Gastroesophageal sphincter (tissue), 4 donors: ENCODE data around the gene NAA80. TPM values are rescaled to one million over a fixed set of nuclear protein-coding genes. Genes with fewer than 3 reads are reported as not detected.

Experiments used
- ATAC-seq: fragments of 150-250 bp; one replicate; pipeline ENCODE4 v1.9.1; 2016; ENCODE audit warnings: mild to moderate bottlenecking, moderate library complexity
- H3K27ac ChIP-seq, 4 donors: fragments of 200-600 bp; sonication (generic) in 3 of 4; 1 replicate in 3 of 4; 2 replicates in 1 of 4; pipeline ENCODE4 v1.5.1; 2016 to 2019
- H3K27me3 ChIP-seq: fragments of 200-600 bp; sonication (generic); one replicate; pipeline ENCODE4 v1.5.1; 2019
- H3K36me3 ChIP-seq, 2 donors: fragments of 200-600 bp; sonication (generic); one replicate each; pipeline ENCODE4 v1.5.1; 2019; ENCODE audit warnings: control low read depth in 1 of 2
- H3K4me1 ChIP-seq, 3 donors: fragments of 200-600 bp; sonication (generic); 1 replicate in 2 of 3; 2 replicates in 1 of 3; pipeline ENCODE4 v1.5.1; 2016 to 2019; ENCODE audit warnings: control low read depth in 2 of 3
- H3K4me3 ChIP-seq, 2 donors: fragments of 200-600 bp; sonication (generic); one replicate each; pipeline ENCODE4 v1.5.1; 2019; ENCODE audit warnings: mild to moderate bottlenecking in 1 of 2, moderate library complexity in 1 of 2
- H3K9me3 ChIP-seq, 3 donors: fragments of 200-600 bp; sonication (generic); one replicate each; pipeline ENCODE4 v1.5.1; 2017 to 2019; ENCODE audit warnings: control low read depth in 2 of 3
- CTCF ChIP-seq, 4 experiments: fragments of 200-600 bp in 2 of 4; fragments of 450-650 bp in 2 of 4; sonication (generic) in 1 of 4; IDR thresholded peaks; one replicate each; pipeline ENCODE4 v1.5.1; 2017 to 2019; ENCODE audit warnings: antibody characterized with exemption in 4 of 4, mild to moderate bottlenecking in 2 of 4, moderate library complexity in 2 of 4
- EP300 ChIP-seq: sonication (generic); formaldehyde crosslinking; IDR thresholded peaks from one replicate; pipeline ENCODE4 v1.6.1; 2017; ENCODE audit warnings: antibody characterized with exemption, mild to moderate bottlenecking
- POLR2A ChIP-seq, 2 donors: fragments of 450-650 bp; IDR thresholded peaks; one replicate each; pipeline ENCODE4 v1.6.1; 2017; ENCODE audit warnings: antibody characterized with exemption in 2 of 2, mild to moderate bottlenecking in 2 of 2, moderate library complexity in 1 of 2
- POLR2AphosphoS5 ChIP-seq: sonication (generic); formaldehyde crosslinking; IDR thresholded peaks from one replicate; pipeline ENCODE4 v1.6.1; 2017; ENCODE audit warnings: antibody characterized with exemption
- WGBS, 2 donors: methylation state at CpG; one replicate each; pipeline ENCODE4 v1.1.5; 2018; ENCODE audit warnings: low coverage in 1 of 2; 5-methylcytosine and 5-hydroxymethylcytosine counted together
- total RNA-seq, 4 donors: library from RNA; depleted of rRNA; stranded (reverse); fragments of >200 nt; gene quantifications; one replicate each; pipeline ENCODE4 v1.1.0, GENCODE V29; 2016

NAA80 gene
- total RNA-seq, 4 donors from 2014 or later, result 4.2 to 12.3 (median 7.9) TPM

- Histone ChIP-seq H3K9me3 (no peaks in the 10 kb centered on the region), H3K4me3 (no peak overlapping the region), H3K27ac (no peak overlapping the region), H3K36me3 (peaks cover 0 to 6% of the 10 kb centered on the region in 2 donors), H3K27me3 (no peaks in the 10 kb centered on the region), H3K4me1 (peaks cover 0 to 70% (median 35%) of the 10 kb centered on the region in 3 donors)
- no peak for ATAC-seq
- 75% methylated on average over 8 of the region's 13 CpGs; no CpG with 5 or more reads in 1 of the 2 donors for WGBS, 2 donors
- TF ChIP-seq CTCF (IDR thresholded peaks at IDR 0.05), result no peak
- no peak for TF ChIP-seq EP300
- TF ChIP-seq POLR2A (IDR thresholded peaks at IDR 0.05), result no peak
These were observed 43.8 kb upstream of the NAA80 start for GRCh38 chr3:50342813-50343633.

GRCh38 chr3:50341996-50342650 is 42.9 kb upstream of the NAA80 start:
- no peaks in the 10 kb centered on the region for H3K27me3 ChIP-seq
- peaks cover 0 to 68% (median 36%) of the 10 kb centered on the region in 3 donors for H3K4me1 ChIP-seq
- no peaks in the 10 kb centered on the region for H3K36me3 ChIP-seq
- H3K9me3 ChIP-seq, result no peaks in the 10 kb centered on the region
- H3K4me3 ChIP-seq, result no peak overlapping the region
- TF ChIP-seq POLR2AphosphoS5, result no peak
- TF ChIP-seq POLR2A (IDR thresholded peaks at IDR 0.05), result no peak
- no peak for TF ChIP-seq CTCF (IDR thresholded peaks at IDR 0.05)
- no peak for TF ChIP-seq EP300
- H3K27ac ChIP-seq, result peak overlapping the region in 1 of 4 donors; percentile 94
- 94% methylated on average over 8 of the region's 13 CpGs; no CpG with 5 or more reads in 1 of the 2 donors for WGBS, 2 donors
- no peak for ATAC-seq

GRCh38 chr3:50341537-50341936 is 42.3 kb upstream of the NAA80 start:
- no CpG with 5 or more reads among the region's 9 CpGs for whole genome bisulfite sequencing, 2 donors
- Histone ChIP-seq H3K4me3 (peak overlapping the region in 1 of 2 donors; percentile 65), H3K4me1 (peaks cover 0 to 66% (median 36%) of the 10 kb centered on the region in 3 donors)

GRCh38 chr3:50340448-50341329 is 41.5 kb upstream of the NAA80 start, which contains the start of gene RASSF1:
RASSF1 (minus strand) TSS chr3:50340836; CDS start chr3:50340805, 31 bp downstream.
- peak within 1 kb of the TSS; percentile 27 to 65 for H3K4me3 ChIP-seq
- no peaks in the 10 kb centered on the region for H3K27me3 ChIP-seq
- H3K36me3 ChIP-seq, result no peaks in the 10 kb centered on the region
- H3K27ac ChIP-seq, result peak within 1 kb of the TSS; percentile 6 to 99 (median 92)
- WGBS, 2 donors, result no CpG with 5 or more reads among the region's 85 CpGs
- H3K9me3 ChIP-seq, result no peaks in the 10 kb centered on the region
- TF ChIP-seq POLR2AphosphoS5, result peak; percentile 11
- TF ChIP-seq POLR2A (IDR thresholded peaks at IDR 0.05), result peak; percentile 79 to 85
- TF ChIP-seq EP300, result no peak
- peak; percentile 44 for ATAC-seq
- peaks cover 0 to 70% (median 38%) of the 10 kb centered on the region in 3 donors for H3K4me1 ChIP-seq

More at GRCh38 chr3:50341537-50341936, 42.3 kb upstream of the NAA80 start:
- Histone ChIP-seq H3K9me3 (no peaks in the 10 kb centered on the region), H3K27ac (peak overlapping the region in 3 of 4 donors; percentile 91 to 99 (median 94)), H3K36me3 (no peaks in the 10 kb centered on the region), H3K27me3 (no peaks in the 10 kb centered on the region)
- no peak for ATAC-seq
- TF ChIP-seq POLR2A (IDR thresholded peaks at IDR 0.05), result no peak
- no peak for TF ChIP-seq EP300
- TF ChIP-seq CTCF (IDR thresholded peaks at IDR 0.05), result no peak
- TF ChIP-seq POLR2AphosphoS5, result no peak

- H3K27ac ChIP-seq, result peak overlapping the region; percentile 6 to 99 (median 92)
- no peak for ATAC-seq
- no peaks in the 10 kb centered on the region for H3K27me3 ChIP-seq
- WGBS, 2 donors, result 40 to 44% methylated on average over 1 to 5 of the region's 9 CpGs
- no peak for TF ChIP-seq POLR2A (IDR thresholded peaks at IDR 0.05)
- no peak for TF ChIP-seq CTCF (IDR thresholded peaks at IDR 0.05)
- TF ChIP-seq EP300, result no peak
- TF ChIP-seq POLR2AphosphoS5, result no peak
- H3K36me3 ChIP-seq, result no peaks in the 10 kb centered on the region
- no peaks in the 10 kb centered on the region for H3K9me3 ChIP-seq
- peaks cover 0 to 70% (median 38%) of the 10 kb centered on the region in 3 donors for H3K4me1 ChIP-seq
- peak overlapping the region; percentile 27 to 65 for H3K4me3 ChIP-seq
These were observed 40.9 kb upstream of the NAA80 start for GRCh38 chr3:50340147-50340447.
